GM12872 (cell line): ENCODE data around the gene RASGRF1.

ENCODE experiments used
- CTCF ChIP-seq: IDR thresholded peaks from 3 replicates; pipeline ENCODE4 v1.5.1; 2011; ENCODE audit warnings: low read depth, mild to moderate bottlenecking, low read length, moderate library complexity; ENCODE audit not compliant: insufficient read depth

Gene RASGRF1

DNA sequence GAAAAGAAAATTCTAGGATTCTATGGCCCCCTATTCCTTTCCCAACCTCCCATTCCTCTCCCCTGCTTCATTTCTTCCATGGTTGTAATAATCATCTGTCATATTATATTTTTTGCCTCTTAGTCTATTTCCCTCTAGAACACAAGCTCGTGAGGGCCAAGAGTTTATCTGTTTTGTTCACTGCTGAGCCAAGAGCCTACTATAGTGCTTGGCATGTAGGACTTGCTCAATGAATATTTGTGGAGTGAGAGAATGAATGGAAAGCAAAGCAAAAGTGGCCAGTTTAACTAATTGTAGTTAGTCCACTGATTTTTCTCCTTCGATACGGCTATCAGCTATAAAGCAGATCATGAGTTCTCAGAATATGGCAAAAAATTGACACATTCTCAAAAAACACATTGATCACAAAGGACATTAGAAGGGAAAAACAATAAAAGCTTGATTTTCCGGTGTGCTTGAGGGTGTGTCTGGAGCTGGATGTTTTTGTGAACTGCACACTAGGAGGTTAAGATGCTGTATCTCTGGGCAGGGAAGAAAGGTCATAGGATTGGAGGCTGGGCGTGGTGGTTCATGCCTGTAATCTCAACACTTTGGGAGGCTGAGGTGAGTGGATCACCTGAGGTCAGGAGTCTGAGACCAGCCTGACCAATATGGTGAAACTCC is 120.8 kb downstream of the RASGRF1 start:
- TF ChIP-seq CTCF = no peak

GRCh38 chr15:78968539-78969271 is 121.9 kb downstream of the RASGRF1 start:
- TF ChIP-seq CTCF = no peak

DNA sequence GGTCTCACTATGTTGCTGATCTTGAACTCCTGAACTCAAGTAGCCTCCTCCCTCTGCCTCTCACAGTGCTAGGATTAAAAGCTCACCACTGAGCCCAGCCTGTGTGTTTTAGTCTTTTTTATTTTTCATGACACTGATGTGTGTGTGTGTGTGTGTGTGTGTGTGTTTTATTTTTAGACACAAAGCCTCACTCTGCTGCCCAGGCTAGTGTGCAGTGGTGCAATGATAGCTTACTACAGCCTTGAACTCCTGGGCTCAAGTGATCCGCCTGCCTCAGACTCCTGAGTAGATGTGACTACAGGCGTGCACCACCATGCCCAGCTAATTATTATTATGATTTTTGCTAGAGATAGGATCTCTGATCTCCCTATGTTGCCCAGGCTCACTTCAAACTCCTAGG is 122.5 kb downstream of the RASGRF1 start:
- TF ChIP-seq CTCF = no peak

DNA sequence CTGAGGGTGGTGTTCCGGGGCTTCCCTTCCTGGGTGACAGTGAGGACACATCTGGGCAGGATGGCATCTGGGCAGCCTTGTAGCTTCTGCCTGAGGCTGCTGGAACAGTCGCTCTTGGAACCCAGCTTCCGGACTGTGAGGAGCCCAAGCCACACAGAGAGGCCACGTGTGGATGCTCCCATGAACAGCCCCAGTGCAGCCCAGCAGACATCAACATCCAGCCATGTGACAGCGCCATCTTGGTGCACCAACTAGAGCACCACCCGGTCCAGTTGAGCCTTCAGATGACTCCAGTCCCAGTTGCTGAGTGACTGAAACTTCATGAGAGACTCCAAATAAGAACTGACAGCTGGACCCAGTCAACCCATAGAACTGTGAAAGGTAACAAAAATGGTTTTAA is 130.3 kb downstream of the RASGRF1 start:
- TF ChIP-seq CTCF = no peak

GRCh38 chr15:78959360-78959759 is 131.2 kb downstream of the RASGRF1 start:
- no peak for TF ChIP-seq CTCF

GRCh38 chr15:78957416-78958093 is 133.0 kb downstream of the RASGRF1 start:
- no peak for TF ChIP-seq CTCF

DNA sequence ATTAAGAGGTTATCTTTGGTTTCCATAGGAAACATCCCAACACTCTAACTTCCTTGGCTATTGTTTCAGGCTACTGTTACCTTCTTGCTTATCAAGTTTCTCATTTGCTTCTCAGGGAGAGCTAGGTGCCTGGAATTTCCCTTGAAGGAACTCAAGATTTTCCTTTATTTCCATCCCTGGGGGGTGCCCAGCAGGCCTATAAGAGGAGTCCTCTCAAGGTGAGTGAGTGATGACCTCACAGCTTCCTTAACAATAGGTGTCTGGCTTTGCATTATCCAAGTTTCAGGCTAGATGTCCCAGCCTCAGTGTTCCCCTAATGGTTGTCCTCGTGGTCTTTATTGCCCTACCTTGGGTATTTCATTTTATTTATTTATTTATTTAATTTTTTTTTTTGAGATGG is 133.6 kb downstream of the RASGRF1 start:
- TF ChIP-seq CTCF = no peak
